Skeletal muscle tissue (tissue), 4 donors: ENCODE results near the gene NFAT5. TPM values are rescaled to one million over a fixed set of nuclear protein-coding genes. Genes with fewer than 3 reads are reported as not detected.
"Not testable (repeated sequence)": the region's sequence is repeated elsewhere in the genome, so short reads cannot be mapped to it uniquely, and the experiment has no call there.

Source experiments
- H3K27ac ChIP-seq: one replicate; pipeline ENCODE4 v1.7.0; 2013; ENCODE audit warnings: mild to moderate bottlenecking, low read depth, low read length, inconsistent platforms
- H3K27me3 ChIP-seq, 3 donors: one replicate each; pipeline ENCODE4 v1.7.0; 2013; ENCODE audit warnings: low read length in 3 of 3; ENCODE audit not compliant: control insufficient read depth in 3 of 3, insufficient read depth in 3 of 3
- H3K36me3 ChIP-seq, 3 donors: one replicate each; pipeline ENCODE4 v1.7.0; 2013; ENCODE audit warnings: low read length in 3 of 3; ENCODE audit not compliant: control insufficient read depth in 3 of 3, insufficient read depth in 3 of 3
- H3K4me1 ChIP-seq, 3 donors: one replicate each; pipeline ENCODE4 v1.7.0; 2013; ENCODE audit warnings: low read length in 3 of 3, mild to moderate bottlenecking in 3 of 3; ENCODE audit not compliant: control insufficient read depth in 3 of 3, insufficient read depth in 3 of 3
- H3K4me3 ChIP-seq, 3 donors: one replicate each; pipeline ENCODE4 v1.7.0; 2013; ENCODE audit warnings: low read length in 3 of 3
- H3K9ac ChIP-seq, 3 donors: one replicate each; pipeline ENCODE4 v1.7.0; 2013; ENCODE audit warnings: low read length in 3 of 3, mild to moderate bottlenecking in 3 of 3, moderate library complexity in 2 of 3, low read depth in 1 of 3
- H3K9me3 ChIP-seq, 3 donors: one replicate each; pipeline ENCODE4 v1.7.0; 2013; ENCODE audit warnings: low read length in 3 of 3; ENCODE audit not compliant: control insufficient read depth in 3 of 3
- total RNA-seq: library from RNA; depleted of rRNA; stranded (reverse); fragments of >200 nt; gene quantifications from one replicate; pipeline ENCODE4 v1.2.3, GENCODE V29; 2014
- donor health status: Osteomylitis.

NFAT5 gene
- total RNA-seq, 1 donor from 2014 or later: 21.4 TPM

DNA sequence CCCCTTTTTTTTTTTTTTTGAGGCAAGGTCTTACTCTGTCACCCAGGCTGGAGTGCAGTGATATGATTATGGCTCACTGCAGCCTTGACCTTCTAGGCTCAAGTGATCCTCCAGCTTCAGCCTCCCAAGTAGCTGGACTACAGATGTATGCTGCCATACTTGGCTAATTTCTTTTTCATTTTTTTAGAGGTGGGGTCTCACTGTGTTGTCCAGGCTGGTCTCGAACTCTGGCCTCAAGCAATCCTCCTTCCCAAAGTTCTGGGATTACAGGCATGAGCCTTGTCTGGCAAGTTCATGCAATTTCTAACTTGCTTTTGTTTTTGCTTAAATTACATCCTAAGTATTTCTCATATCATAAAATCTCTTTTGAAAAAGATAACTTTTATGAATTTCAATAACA lies 33.8 kb upstream of the NFAT5 start:
- Histone ChIP-seq H3K36me3 (no peaks in the 10 kb centered on the region), H3K9me3 (no peaks in the 10 kb centered on the region), H3K27me3 (no peaks in the 10 kb centered on the region), H3K27ac (no peak overlapping the region), H3K9ac (no peak overlapping the region), H3K4me1 (peaks cover 4 to 6% (median 6%) of the 10 kb centered on the region in 3 donors), H3K4me3 (no peak overlapping the region)

DNA sequence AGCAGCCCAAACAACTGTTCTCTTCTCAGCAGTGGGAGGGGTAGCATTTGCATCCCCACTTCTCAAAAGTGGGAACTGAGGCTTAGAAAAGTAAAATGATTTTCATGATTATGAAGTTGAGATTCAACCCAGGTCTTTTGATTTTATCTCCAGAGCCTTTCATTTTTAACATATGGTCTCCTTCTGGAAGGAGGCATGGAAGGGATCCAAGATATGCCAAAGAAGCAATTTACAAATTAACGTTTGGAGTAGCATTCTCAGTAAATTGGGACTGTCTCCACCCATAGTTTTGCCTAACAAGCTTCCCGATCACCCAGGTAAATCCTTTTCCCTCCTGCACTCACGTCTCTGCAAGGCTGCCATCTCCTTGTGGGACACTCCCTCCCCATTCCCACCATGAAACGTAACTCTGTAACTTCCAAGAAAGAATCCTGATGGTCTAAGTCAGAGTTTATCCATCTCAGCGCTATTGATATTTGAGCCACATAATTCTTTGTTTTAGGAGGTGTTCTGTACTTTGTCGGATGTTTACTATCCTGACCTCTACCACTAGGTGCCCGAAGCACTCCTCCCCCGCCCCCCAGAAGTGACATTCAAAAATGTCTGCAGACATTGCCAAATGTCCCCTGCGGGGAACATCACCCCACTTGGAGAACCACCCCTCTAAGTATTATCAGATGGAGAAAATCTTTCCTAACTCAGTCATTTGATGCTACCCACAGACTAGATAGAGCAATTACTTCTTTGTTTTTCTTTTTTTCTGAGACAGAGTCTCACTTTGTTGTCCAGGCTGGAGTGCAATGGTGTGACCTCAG lies 32.9 kb upstream of the NFAT5 start:
- Histone ChIP-seq H3K9ac (no peak overlapping the region), H3K9me3 (no peaks in the 10 kb centered on the region), H3K4me1 (peaks cover 4 to 8% (median 6%) of the 10 kb centered on the region in 3 donors), H3K4me3 (no peak overlapping the region), H3K36me3 (no peaks in the 10 kb centered on the region), H3K27me3 (no peaks in the 10 kb centered on the region), H3K27ac (no peak overlapping the region)

DNA sequence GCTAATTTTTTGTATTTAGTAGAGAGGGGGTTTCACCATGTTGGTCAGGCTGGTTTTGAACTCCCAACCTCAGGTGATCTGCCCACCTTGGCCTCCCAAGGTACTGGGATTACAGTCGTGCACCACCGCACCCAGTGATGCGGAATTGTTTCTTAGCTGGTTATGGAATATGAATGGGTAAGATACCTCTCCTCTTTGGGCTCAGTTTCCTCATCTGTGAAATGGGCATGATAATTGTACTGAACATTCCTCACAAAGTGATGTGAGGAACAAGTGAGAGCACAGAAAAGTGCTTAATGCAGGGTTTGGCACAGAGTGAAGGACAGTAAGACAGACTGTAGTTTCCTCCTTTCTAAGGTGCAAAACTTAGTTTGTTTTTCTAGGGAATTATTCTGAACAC lies 31.0 kb upstream of the NFAT5 start:
- Histone ChIP-seq H3K9ac (no peak overlapping the region), H3K36me3 (no peaks in the 10 kb centered on the region), H3K27ac (no peak overlapping the region), H3K27me3 (no peaks in the 10 kb centered on the region), H3K9me3 (no peaks in the 10 kb centered on the region), H3K4me1 (peaks cover 4 to 8% (median 6%) of the 10 kb centered on the region in 3 donors), H3K4me3 (no peak overlapping the region)

DNA sequence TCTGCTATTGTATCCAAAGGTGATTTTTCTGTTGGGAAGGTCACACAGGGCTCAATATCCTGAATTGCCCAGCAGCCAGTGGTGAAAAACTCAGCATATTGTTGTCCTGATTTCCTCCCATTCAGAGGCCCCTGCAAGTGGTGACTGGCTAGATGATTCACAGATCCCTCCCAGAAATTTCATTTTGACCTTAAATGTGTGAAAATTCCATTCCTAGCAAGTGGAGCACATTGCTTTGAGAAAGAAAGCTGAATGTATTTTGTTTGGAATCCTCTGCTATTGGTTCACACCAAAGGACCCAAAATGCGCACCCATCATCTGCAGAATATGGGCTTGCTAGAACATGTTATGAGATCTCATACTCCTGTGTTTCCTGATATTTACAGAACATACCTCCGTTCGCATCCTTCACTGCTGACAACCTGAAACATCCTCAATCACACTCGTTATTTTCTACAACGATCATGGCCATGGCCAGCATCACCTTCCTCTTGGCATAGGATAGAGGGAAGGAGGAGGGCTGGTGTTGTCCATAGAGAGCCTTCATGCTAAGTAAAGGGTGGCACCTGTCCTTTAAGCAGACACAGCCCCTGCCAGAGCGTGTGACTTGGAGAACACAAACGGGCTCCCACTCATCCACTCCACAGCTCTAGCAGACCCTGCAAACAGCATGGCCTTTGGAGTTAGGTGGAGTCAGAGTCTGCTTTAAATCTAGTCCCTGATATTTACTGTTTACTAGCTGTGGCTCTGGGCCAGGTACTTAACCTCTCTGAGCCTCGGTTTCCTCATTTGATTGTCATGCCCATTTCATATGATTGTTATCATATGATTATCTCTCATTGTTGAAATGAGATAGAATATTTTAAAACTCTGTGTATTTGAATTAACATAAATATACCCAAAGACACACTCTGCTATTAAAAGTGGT lies 30.4 kb upstream of the NFAT5 start:
- Histone ChIP-seq H3K4me1 (peaks cover 4 to 8% (median 6%) of the 10 kb centered on the region in 3 donors), H3K27ac (no peak overlapping the region), H3K9me3 (no peaks in the 10 kb centered on the region), H3K36me3 (no peaks in the 10 kb centered on the region), H3K27me3 (no peaks in the 10 kb centered on the region), H3K9ac (no peak overlapping the region), H3K4me3 (no peak overlapping the region)

DNA sequence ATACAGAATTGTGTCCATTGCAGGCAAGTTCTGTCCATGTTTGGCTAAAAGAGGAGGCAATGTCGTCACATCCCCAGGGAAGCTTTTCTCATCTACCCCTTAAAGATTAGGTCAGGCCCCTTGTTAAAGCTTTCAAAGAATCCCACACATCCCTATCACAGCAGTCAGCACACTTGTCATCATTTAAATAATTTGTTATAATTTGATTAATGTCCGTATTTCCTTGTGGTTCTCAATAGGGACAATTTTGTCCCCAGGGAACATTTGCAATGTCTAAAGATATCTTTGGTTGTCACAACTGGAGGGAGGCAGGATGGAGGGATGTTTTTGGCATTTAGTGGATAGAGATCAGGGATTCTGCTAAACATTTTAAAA lies 28.1 kb upstream of the NFAT5 start:
- Histone ChIP-seq H3K4me3 (no peak overlapping the region), H3K9me3 (no peaks in the 10 kb centered on the region), H3K27ac (no peak overlapping the region), H3K27me3 (no peaks in the 10 kb centered on the region), H3K36me3 (no peaks in the 10 kb centered on the region), H3K9ac (no peak overlapping the region), H3K4me1 (peaks cover 0 to 2% (median 0%) of the 10 kb centered on the region in 3 donors)

DNA sequence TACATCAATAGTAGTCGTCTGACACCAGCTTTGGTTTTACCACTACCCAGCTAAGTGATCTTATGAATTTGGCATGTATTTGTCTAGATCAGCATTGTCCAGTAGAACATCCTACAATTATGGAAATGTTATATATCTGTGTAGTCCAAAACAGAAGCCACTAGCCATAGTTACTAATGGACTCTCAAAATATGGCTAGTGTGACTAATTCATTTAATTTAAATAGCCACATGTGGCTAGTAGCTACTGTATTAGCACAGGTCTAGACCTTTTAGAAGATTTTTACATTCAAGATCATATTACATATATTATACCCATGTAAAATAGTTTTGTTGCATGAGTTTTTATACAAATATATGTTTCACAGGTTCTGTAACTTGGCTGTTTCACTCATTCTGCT lies 27.0 kb upstream of the NFAT5 start:
- H3K4me1 ChIP-seq: peaks cover 0 to 2% (median 0%) of the 10 kb centered on the region in 3 donors

DNA sequence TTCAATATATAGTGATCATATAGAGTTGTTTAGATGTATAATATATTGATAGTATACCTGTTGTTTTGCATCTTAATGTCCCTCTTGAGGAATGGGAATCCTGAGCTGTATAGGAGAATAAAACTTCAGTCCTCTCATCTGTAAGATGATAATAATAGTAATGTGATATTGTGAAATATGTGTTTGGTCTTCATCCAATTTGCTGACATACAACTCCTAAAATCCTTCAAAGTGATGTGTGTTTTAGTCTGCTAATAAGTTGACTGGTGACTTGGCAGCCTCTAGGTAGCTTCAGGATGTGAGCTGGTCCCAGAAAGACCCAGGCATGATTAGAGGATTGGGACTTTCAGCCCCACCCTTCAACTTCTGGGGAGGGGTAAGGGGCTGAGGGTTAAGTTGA lies 22.8 kb upstream of the NFAT5 start:
- H3K4me1 ChIP-seq: no peaks in the 10 kb centered on the region
- H3K9me3 ChIP-seq: no peaks in the 10 kb centered on the region
- no peak overlapping the region for H3K4me3 ChIP-seq
- no peak overlapping the region for H3K9ac ChIP-seq
- no peaks in the 10 kb centered on the region for H3K27me3 ChIP-seq
- H3K36me3 ChIP-seq: no peaks in the 10 kb centered on the region
- H3K27ac ChIP-seq: no peak overlapping the region

More for the DNA sequence above, 27.0 kb upstream of the NFAT5 start:
- H3K27me3 ChIP-seq: no peaks in the 10 kb centered on the region
- H3K36me3 ChIP-seq: no peaks in the 10 kb centered on the region
- H3K27ac ChIP-seq: no peak overlapping the region
- no peak overlapping the region for H3K9ac ChIP-seq
- no peak overlapping the region for H3K4me3 ChIP-seq
- no peaks in the 10 kb centered on the region for H3K9me3 ChIP-seq

DNA sequence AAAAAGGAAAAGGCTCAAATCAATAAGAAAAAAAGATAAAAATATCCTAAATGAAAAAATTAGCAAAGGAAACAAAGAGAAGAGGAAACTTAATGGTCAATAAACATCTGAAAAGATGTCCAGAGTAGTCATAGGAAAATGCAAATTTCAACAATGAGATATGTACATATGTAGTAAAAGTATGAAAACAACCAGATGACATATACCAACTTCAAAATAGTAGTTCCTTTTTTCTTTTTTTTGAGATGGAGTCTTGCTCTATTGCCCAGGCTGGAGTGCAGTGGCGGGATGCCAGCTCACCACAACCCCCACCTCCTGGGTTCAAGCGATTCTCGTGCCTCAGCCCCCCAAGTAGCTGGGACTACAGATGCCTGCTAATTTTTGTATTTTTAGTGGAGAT lies 21.7 kb upstream of the NFAT5 start:
- no peak overlapping the region for H3K4me3 ChIP-seq
- no peaks in the 10 kb centered on the region for H3K27me3 ChIP-seq
- H3K27ac ChIP-seq: no peak overlapping the region
- no peaks in the 10 kb centered on the region for H3K36me3 ChIP-seq
- no peak overlapping the region for H3K9ac ChIP-seq
- no peaks in the 10 kb centered on the region for H3K4me1 ChIP-seq
- no peaks in the 10 kb centered on the region for H3K9me3 ChIP-seq

DNA sequence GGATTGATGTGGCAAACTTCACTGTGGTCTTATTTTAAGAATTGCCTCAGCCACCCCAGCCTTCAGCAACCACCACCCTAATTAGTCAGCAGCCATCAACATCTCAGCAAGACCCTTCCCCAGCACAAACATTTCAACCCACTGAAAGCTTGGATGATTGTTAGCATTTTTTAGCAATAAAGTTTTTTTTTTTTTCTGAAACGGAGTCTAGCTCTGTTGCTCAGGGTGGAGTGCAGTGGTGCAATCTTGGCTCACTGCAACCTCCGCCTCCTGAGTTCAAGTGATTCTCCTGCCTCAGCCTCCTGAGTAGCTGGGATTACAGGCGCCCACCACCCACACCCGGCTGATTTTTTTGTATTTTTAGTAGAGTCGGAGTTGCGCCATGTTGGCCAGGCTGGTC lies 19.1 kb upstream of the NFAT5 start:
- H3K9me3 ChIP-seq, H3K27ac ChIP-seq: not testable (repeated sequence)

DNA sequence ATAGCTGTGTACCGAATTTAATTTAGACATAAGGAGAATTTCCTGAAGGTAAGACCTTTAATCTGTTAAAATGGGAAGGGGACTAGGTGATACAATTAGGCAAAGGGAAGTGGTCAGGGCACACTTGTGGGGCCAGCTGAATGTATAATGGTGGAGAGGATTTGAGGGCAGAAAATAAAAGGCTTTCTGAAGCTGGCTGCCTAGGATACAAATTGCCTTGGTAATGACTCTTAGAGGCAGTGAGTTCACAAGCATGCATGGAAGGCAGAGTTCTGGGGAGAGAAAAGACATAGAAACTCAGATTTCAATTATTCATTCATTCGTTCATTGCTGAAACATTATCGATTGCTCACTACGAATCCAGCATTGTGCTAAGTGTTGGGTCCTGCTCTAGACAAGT lies 12.4 kb upstream of the NFAT5 start:
- H3K4me1 ChIP-seq: no peaks in the 10 kb centered on the region
- no peaks in the 10 kb centered on the region for H3K36me3 ChIP-seq
- no peak overlapping the region for H3K27ac ChIP-seq
- H3K9ac ChIP-seq: no peak overlapping the region
- no peaks in the 10 kb centered on the region for H3K9me3 ChIP-seq
- no peak overlapping the region for H3K4me3 ChIP-seq
- peaks cover 0 to 2% (median 0%) of the 10 kb centered on the region in 3 donors for H3K27me3 ChIP-seq

More for the DNA sequence above, 19.1 kb upstream of the NFAT5 start:
- not testable (repeated sequence) for H3K4me1 ChIP-seq, H3K4me3 ChIP-seq, H3K27me3 ChIP-seq, H3K36me3 ChIP-seq, H3K9ac ChIP-seq
